ENCODE results near the gene NRG2.

NRG2 gene

GRCh38 chr5:139969318-139969717 lies 73.8 kb downstream of the NRG2 start:
- DNase-seq (ENCODE audit: low read depth in 2 of 2) = no peak

- peak; percentile 71 to 74 for DNase-seq (ENCODE audit: low read depth in 2 of 2)
Observed at GRCh38 chr5:139968547-139969261, 74.4 kb downstream of the NRG2 start.

GRCh38 chr5:139967353-139967752 lies 75.7 kb downstream of the NRG2 start:
- DNase-seq (ENCODE audit: low read depth in 2 of 2) = no peak

GRCh38 chr5:139966856-139967255 lies 76.2 kb downstream of the NRG2 start:
- no peak for DNase-seq (ENCODE audit: low read depth in 2 of 2)

GRCh38 chr5:139964994-139965565 lies 78.0 kb downstream of the NRG2 start:
- DNase-seq (ENCODE audit: low read depth in 2 of 2) = no peak

GRCh38 chr5:139964266-139964993 lies 78.7 kb downstream of the NRG2 start:
- no peak for DNase-seq (ENCODE audit: low read depth in 2 of 2)

- DNase-seq (ENCODE audit: low read depth in 2 of 2) = no peak
Observed at GRCh38 chr5:139962445-139962844, 80.7 kb downstream of the NRG2 start.

GRCh38 chr5:139961435-139962157 lies 81.5 kb downstream of the NRG2 start:
- no peak for DNase-seq (ENCODE audit: low read depth in 2 of 2)

- no peak for DNase-seq (ENCODE audit: low read depth in 2 of 2)
Observed at GRCh38 chr5:139960723-139961383, 82.2 kb downstream of the NRG2 start.

- DNase-seq (ENCODE audit: low read depth in 2 of 2) = no peak
Observed at GRCh38 chr5:139958432-139959148, 84.5 kb downstream of the NRG2 start.

GRCh38 chr5:139956342-139956741 lies 86.8 kb downstream of the NRG2 start:
- DNase-seq (ENCODE audit: low read depth in 2 of 2) = no peak

- no peak for DNase-seq (ENCODE audit: low read depth in 2 of 2)
Observed at GRCh38 chr5:139955616-139956273, 87.4 kb downstream of the NRG2 start.

GRCh38 chr5:139955053-139955605 lies 88.0 kb downstream of the NRG2 start:
- DNase-seq (ENCODE audit: low read depth in 2 of 2) = no peak

GRCh38 chr5:139954462-139954861 lies 88.6 kb downstream of the NRG2 start:
- DNase-seq (ENCODE audit: low read depth in 2 of 2) = no peak

GRCh38 chr5:139954022-139954421 lies 89.1 kb downstream of the NRG2 start:
- no peak for DNase-seq (ENCODE audit: low read depth in 2 of 2)

GRCh38 chr5:139952574-139952973 lies 90.5 kb downstream of the NRG2 start:
- DNase-seq (ENCODE audit: low read depth in 2 of 2) = no peak

GRCh38 chr5:139951983-139952382 lies 91.1 kb downstream of the NRG2 start:
- no peak for DNase-seq (ENCODE audit: low read depth in 2 of 2)

- DNase-seq (ENCODE audit: low read depth in 2 of 2) = no peak
Observed at GRCh38 chr5:139951296-139951924, 91.7 kb downstream of the NRG2 start.

- no peak for DNase-seq (ENCODE audit: low read depth in 2 of 2)
Observed at GRCh38 chr5:139950436-139950835, 92.7 kb downstream of the NRG2 start.

GRCh38 chr5:139949710-139950109 lies 93.4 kb downstream of the NRG2 start:
- no peak for DNase-seq (ENCODE audit: low read depth in 2 of 2)

Measured in activated CD8-positive, alpha-beta memory T cell treated with anti-CD3 and anti-CD28 coated beads for 4 hours (primary cell).